Measurements from ENCODE around the gene CTBP2. TPM values are rescaled to one million over a fixed set of nuclear protein-coding genes. Genes with fewer than 3 reads are reported as not detected.
A peak's percentile ranks its signal among the peaks of the same experiment; 100 is the strongest.

CTBP2 gene
- total and polyA plus RNA-seq, 2 donors from 2014 or later, result 33.1 to 111 TPM

- Histone ChIP-seq H3K36me3 (ENCODE audit: control insufficient read depth in 2 of 3, insufficient read depth in 3 of 3, low read length in 3 of 3) (peaks cover 2 to 69% (median 36%) of the 10 kb centered on the region in 3 donors), H3K4me1 (ENCODE audit: control insufficient read depth in 2 of 3, insufficient read depth in 2 of 3, low read depth in 1 of 3, low read length in 3 of 3) (peaks cover 0 to 4% (median 0%) of the 10 kb centered on the region in 3 donors), H3K9ac (ENCODE audit: low read length in 3 of 3) (no peak overlapping the region), H3K27ac (ENCODE audit: low read depth in 2 of 2, low read length in 2 of 2) (no peak overlapping the region), H3K27me3 (ENCODE audit: control insufficient read depth, insufficient read depth, low read length) (no peaks in the 10 kb centered on the region), H3K9me3 (ENCODE audit: control insufficient read depth in 2 of 3, insufficient read depth in 1 of 3, low read length in 3 of 3) (no peaks in the 10 kb centered on the region), H3K4me3 (ENCODE audit: low read length in 3 of 3) (no peak overlapping the region)
- FAIRE-seq (no peak), DNase-seq (peak in 1 of 5 donors; percentile 33)
- intact Hi-C loops (cut with DNase I), result no loop called here
- TF ChIP-seq CTCF (IDR thresholded peaks at IDR 0.05; ENCODE audit: borderline replicate concordance, extremely low read depth, insufficient read depth), result no peak
Measured at GRCh38 chr10:124998624-124999291, 161.6 kb downstream of the CTBP2 start.

GRCh38 chr10:124997771-124998623, 162.4 kb downstream of the CTBP2 start:
- DNase-seq (peak in 2 of 5 donors; percentile 35 to 63), FAIRE-seq (no peak)
- no peak overlapping the region for H3K27ac ChIP-seq (ENCODE audit: low read depth in 2 of 2, low read length in 2 of 2)
- no peak overlapping the region for H3K4me3 ChIP-seq (ENCODE audit: low read length in 3 of 3)
- H3K9ac ChIP-seq (ENCODE audit: low read length in 3 of 3), result no peak overlapping the region
- TF ChIP-seq CTCF (IDR thresholded peaks at IDR 0.05; ENCODE audit: borderline replicate concordance, extremely low read depth, insufficient read depth), result no peak
- H3K27me3 ChIP-seq (ENCODE audit: control insufficient read depth, insufficient read depth, low read length), result no peaks in the 10 kb centered on the region
- no peaks in the 10 kb centered on the region for H3K9me3 ChIP-seq (ENCODE audit: control insufficient read depth in 2 of 3, insufficient read depth in 1 of 3, low read length in 3 of 3)
- H3K4me1 ChIP-seq (ENCODE audit: control insufficient read depth in 2 of 3, insufficient read depth in 2 of 3, low read depth in 1 of 3, low read length in 3 of 3), result peaks cover 0 to 4% (median 0%) of the 10 kb centered on the region in 3 donors
- H3K36me3 ChIP-seq (ENCODE audit: control insufficient read depth in 2 of 3, insufficient read depth in 3 of 3, low read length in 3 of 3), result peaks cover 2 to 76% (median 40%) of the 10 kb centered on the region in 3 donors
- intact Hi-C loops (cut with DNase I), result no loop called here

DNA sequence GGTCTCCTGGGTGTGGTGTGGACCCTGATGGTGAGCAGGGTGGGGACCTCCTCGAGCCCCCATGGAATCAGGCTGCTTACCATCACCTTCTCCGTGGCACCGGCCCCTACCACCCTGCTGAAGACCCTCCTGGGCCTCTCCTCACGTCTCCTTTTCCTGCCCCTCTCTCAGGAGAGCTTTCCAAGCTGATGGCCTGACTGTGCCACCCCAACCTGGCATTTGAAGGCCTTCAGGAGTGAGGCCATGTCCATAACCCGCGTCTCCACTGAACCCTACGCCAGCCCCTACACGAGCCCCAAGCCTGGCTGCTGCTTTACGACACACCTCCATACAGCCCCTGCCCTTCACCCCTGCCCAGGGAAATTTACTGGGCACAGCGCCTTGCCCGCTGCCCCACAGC, 163.1 kb downstream of the CTBP2 start:
- Histone ChIP-seq H3K9me3 (ENCODE audit: control insufficient read depth in 2 of 3, insufficient read depth in 1 of 3, low read length in 3 of 3) (no peaks in the 10 kb centered on the region), H3K4me3 (ENCODE audit: low read length in 3 of 3) (no peak overlapping the region), H3K9ac (ENCODE audit: low read length in 3 of 3) (no peak overlapping the region), H3K4me1 (ENCODE audit: control insufficient read depth in 2 of 3, insufficient read depth in 2 of 3, low read depth in 1 of 3, low read length in 3 of 3) (peaks cover 0 to 4% (median 0%) of the 10 kb centered on the region in 3 donors), H3K36me3 (ENCODE audit: control insufficient read depth in 2 of 3, insufficient read depth in 3 of 3, low read length in 3 of 3) (peaks cover 4 to 73% (median 37%) of the 10 kb centered on the region in 3 donors), H3K27me3 (ENCODE audit: control insufficient read depth, insufficient read depth, low read length) (no peaks in the 10 kb centered on the region), H3K27ac (ENCODE audit: low read depth in 2 of 2, low read length in 2 of 2) (no peak overlapping the region)
- intact Hi-C loops (cut with DNase I), result no loop called here
- TF ChIP-seq CTCF (IDR thresholded peaks at IDR 0.05; ENCODE audit: borderline replicate concordance, extremely low read depth, insufficient read depth), result no peak
- FAIRE-seq, result no peak
- DNase-seq, result no peak

Measured in kidney (tissue), 14 donors.